K562 (cell line): ENCODE data around the gene RRAS. TPM values are rescaled to one million over a fixed set of nuclear protein-coding genes. Genes with fewer than 3 reads are reported as not detected.

Source experiments
- ETV5 ChIP-seq: sonication (generic); formaldehyde crosslinking; IDR thresholded peaks from 2 replicates; pipeline ENCODE4 v1.4.0; 2020; ENCODE audit warnings: low read depth, mild to moderate bottlenecking, missing genetic modification reagents
- HSF4 ChIP-seq: fragments of 250-450 bp; sonication (Bioruptor Pico); IDR thresholded peaks from 2 replicates; pipeline ENCODE4 v2.1.2; 2022; ENCODE audit warnings: mild to moderate bottlenecking, moderate library complexity, borderline replicate concordance
- MECOM ChIP-seq: fragments of 250-450 bp; sonication (Bioruptor Pico); IDR thresholded peaks from 2 replicates; pipeline ENCODE4 v1.8.0; 2022; ENCODE audit warnings: inconsistent platforms
- MED1 ChIP-seq: sonication (generic); formaldehyde crosslinking; IDR thresholded peaks from 2 replicates; pipeline ENCODE4 v1.8.1; 2023; ENCODE audit warnings: missing genetic modification reagents, borderline replicate concordance
- MEIS2 ChIP-seq: fragments of 450-650 bp; IDR thresholded peaks from 2 replicates; pipeline ENCODE4 v1.6.1; 2014; ENCODE audit warnings: mild to moderate bottlenecking; ENCODE audit not compliant: partially characterized antibody
- NR0B1 ChIP-seq: fragments of 450-650 bp; IDR thresholded peaks from one replicate; pipeline ENCODE4 v1.6.1; 2018; ENCODE audit warnings: mild to moderate bottlenecking, moderate library complexity; ENCODE audit not compliant: partially characterized antibody
- PCBP1 ChIP-seq: fragments of 200-400 bp; formaldehyde crosslinking; IDR thresholded peaks from 2 replicates; pipeline ENCODE4 v1.6.1; 2018; ENCODE audit warnings: mild to moderate bottlenecking, low read depth, low read length; ENCODE audit not compliant: poor library complexity, severe bottlenecking
- POLR3G ChIP-seq: IDR thresholded peaks from 2 replicates; pipeline ENCODE4 v1.6.1; 2011; ENCODE audit not compliant: insufficient read length, insufficient replicate concordance; ENCODE audit errors: extremely low read depth
- PTTG1 ChIP-seq: fragments of 450-650 bp; IDR thresholded peaks from 2 replicates; pipeline ENCODE4 v1.6.1; 2016; ENCODE audit warnings: low read depth, mild to moderate bottlenecking, missing genetic modification characterization, missing compliant biosample characterization
- RBM39 ChIP-seq: fragments of 200-400 bp; formaldehyde crosslinking; optimal IDR thresholded peaks from 2 replicates; pipeline ENCODE3; 2018; ENCODE audit warnings: low read depth, low read length
- SRSF1 ChIP-seq: fragments of 200-400 bp; formaldehyde crosslinking; IDR thresholded peaks from 2 replicates; pipeline ENCODE4 v1.6.1; 2017; ENCODE audit warnings: mild to moderate bottlenecking, low read depth, low read length, moderate library complexity
- ZC3H8 ChIP-seq: fragments of 450-650 bp; IDR thresholded peaks from 2 replicates; pipeline ENCODE4 v1.6.1; 2017
- ZFP1 ChIP-seq: fragments of 450-650 bp; formaldehyde crosslinking; IDR thresholded peaks from 2 replicates; pipeline ENCODE4 v1.4.0; 2020; ENCODE audit warnings: mild to moderate bottlenecking, mixed read lengths
- ZNF408 ChIP-seq: fragments of 250-450 bp; sonication (Bioruptor Pico); IDR thresholded peaks from 2 replicates; pipeline ENCODE4 v1.4.0; 2020; ENCODE audit warnings: low read depth, mild to moderate bottlenecking, moderate library complexity
- polyA plus RNA-seq, 8 experiments: library from polyadenylated mRNA; depleted of rRNA in 4 of 8; stranded (reverse) in 5 of 8; unstranded in 3 of 8; fragments of >200 nt; fragmentation: Nextera tagmentation in 2 of 8; fragmentation: Illumina TruSeq in 1 of 8; extraction: Ambion mirVana in 2 of 8; extraction: Trizol in 1 of 8; gene quantifications; 2 replicates each; pipeline versions ENCODE4 v1.2.1 to v1.2.3, GENCODE V29; 2011 to 2014; ENCODE audit warnings: inconsistent platforms in 1 of 8, missing spikeins in 1 of 8
- total RNA-seq, 7 experiments: library from RNA; depleted of rRNA in 6 of 7; stranded (reverse); fragments of >200 nt in 6 of 7; fragmentation: Illumina TruSeq in 2 of 7; extraction: Trizol in 2 of 7; gene quantifications; 2 replicates each; pipeline versions ENCODE4 v1.2.1 to v1.2.3, GENCODE V29; 2011 to 2021; ENCODE audit warnings: low replicate concordance in 1 of 7
- TF ChIP-seq, protein P1 (sequence below): sonication (generic); formaldehyde crosslinking; IDR thresholded peaks from 2 replicates; pipeline ENCODE4 v1.8.0; 2022; ENCODE audit warnings: mild to moderate bottlenecking, missing genetic modification reagents, borderline replicate concordance
- TF ChIP-seq, protein P2 (sequence below): sonication (generic); formaldehyde crosslinking; IDR thresholded peaks from 2 replicates; pipeline ENCODE4 v1.8.0; 2022; ENCODE audit warnings: mild to moderate bottlenecking, low read depth, missing genetic modification reagents

The RRAS gene
- total and polyA plus RNA-seq, 9 of the 15 experiments (the other 6 are each of a cell fraction or from before 2014, with no cell fraction given): 0.70 to 17.3 (median 8.2) TPM

- TF ChIP-seq, protein P1, sequence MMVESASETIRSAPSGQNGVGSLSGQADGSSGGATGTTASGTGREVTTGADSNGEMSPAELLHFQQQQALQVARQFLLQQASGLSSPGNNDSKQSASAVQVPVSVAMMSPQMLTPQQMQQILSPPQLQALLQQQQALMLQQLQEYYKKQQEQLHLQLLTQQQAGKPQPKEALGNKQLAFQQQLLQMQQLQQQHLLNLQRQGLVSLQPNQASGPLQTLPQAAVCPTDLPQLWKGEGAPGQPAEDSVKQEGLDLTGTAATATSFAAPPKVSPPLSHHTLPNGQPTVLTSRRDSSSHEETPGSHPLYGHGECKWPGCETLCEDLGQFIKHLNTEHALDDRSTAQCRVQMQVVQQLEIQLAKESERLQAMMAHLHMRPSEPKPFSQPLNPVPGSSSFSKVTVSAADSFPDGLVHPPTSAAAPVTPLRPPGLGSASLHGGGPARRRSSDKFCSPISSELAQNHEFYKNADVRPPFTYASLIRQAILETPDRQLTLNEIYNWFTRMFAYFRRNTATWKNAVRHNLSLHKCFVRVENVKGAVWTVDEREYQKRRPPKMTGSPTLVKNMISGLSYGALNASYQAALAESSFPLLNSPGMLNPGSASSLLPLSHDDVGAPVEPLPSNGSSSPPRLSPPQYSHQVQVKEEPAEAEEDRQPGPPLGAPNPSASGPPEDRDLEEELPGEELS: 0 out of 2 replicates have a peak, but pooled peaks have one; percentile 49
- TF ChIP-seq ZC3H8: peak; percentile 10; the same call in 1 of the 2 replicates
- no peak for TF ChIP-seq ZNF408 (CRISPR knock-in tag)
- no peak for TF ChIP-seq HSF4 (CRISPR knock-in tag)
- no peak for TF ChIP-seq NR0B1
- TF ChIP-seq ZFP1 (CRISPR knock-in tag): no peak
- no peak for TF ChIP-seq PTTG1
- TF ChIP-seq PCBP1: no peak
- TF ChIP-seq MED1 (CRISPR knock-in tag): no peak
- no peak for TF ChIP-seq RBM39
- TF ChIP-seq POLR3G: no peak
- TF ChIP-seq SRSF1: no peak
- TF ChIP-seq MECOM (CRISPR knock-in tag): no peak
- TF ChIP-seq, protein P2, sequence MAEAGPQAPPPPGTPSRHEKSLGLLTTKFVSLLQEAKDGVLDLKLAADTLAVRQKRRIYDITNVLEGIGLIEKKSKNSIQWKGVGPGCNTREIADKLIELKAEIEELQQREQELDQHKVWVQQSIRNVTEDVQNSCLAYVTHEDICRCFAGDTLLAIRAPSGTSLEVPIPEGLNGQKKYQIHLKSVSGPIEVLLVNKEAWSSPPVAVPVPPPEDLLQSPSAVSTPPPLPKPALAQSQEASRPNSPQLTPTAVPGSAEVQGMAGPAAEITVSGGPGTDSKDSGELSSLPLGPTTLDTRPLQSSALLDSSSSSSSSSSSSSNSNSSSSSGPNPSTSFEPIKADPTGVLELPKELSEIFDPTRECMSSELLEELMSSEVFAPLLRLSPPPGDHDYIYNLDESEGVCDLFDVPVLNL (CRISPR knock-in tag): 0 out of 2 replicates have a peak, but pooled peaks have one; percentile 43
- no peak for TF ChIP-seq MEIS2
- peak; percentile 74 for TF ChIP-seq ETV5 (CRISPR knock-in tag)
Observed at GRCh38 chr19:49590071-49590970, 49.6 kb downstream of the RRAS start (continued).
